ENCODE measurements around the gene NADSYN1. TPM values are rescaled to one million over a fixed set of nuclear protein-coding genes. Genes with fewer than 3 reads are reported as not detected.

Gene NADSYN1
- total and polyA plus RNA-seq, 2 of the 13 experiments (the other 11 are each of a cell fraction or from before 2014, with no cell fraction given): 35.7 to 51.5 TPM

DNA sequence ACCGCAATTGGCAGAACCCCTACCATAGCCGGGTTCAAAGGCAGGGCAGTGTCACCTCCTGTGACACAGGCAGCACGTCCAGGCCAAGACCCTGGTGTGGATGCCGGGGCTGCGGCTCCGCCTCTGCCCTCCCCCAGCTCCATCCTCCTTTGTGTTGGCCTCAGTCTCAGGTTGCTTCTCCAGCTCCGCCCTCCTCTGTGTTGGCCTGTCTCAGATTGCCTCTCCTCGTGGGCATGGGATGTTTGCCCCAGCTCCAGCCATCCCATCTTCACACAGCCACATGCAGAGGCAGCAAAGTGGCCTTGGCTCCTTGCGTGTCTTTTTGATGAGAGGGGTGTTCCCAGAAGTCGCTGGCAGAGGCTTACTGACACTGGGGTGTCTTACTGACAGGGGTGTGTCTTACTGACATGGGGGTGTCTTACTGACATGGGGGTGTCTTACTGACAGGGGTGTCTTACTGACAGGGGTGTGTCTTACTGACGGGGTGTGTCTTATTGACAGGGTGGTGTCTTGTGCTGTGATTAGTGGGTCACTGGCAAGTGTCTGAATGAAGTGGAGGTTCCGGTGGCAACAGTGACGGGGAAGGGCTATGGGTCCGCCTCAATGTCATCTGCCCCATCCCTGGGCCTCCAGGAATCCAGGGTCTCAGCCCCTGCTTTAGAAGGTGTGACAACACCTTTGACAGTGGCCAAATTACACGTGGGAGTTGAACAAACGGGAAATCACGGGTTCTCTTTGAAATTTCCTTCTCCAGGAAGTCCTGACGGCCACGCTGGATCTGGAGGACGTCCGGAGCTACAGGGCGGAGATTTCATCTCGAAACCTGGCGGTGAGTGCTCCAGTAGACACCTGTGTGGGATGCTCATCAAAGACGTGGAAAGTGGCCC lies 24.9 kb downstream of the NADSYN1 start (continued):
- TF ChIP-seq TBX3 (IDR thresholded peaks at IDR 0.05; ENCODE audit: borderline replicate concordance): no peak
- no peak for TF ChIP-seq ISL2 (CRISPR knock-in tag; IDR thresholded peaks at IDR 0.05)

DNA sequence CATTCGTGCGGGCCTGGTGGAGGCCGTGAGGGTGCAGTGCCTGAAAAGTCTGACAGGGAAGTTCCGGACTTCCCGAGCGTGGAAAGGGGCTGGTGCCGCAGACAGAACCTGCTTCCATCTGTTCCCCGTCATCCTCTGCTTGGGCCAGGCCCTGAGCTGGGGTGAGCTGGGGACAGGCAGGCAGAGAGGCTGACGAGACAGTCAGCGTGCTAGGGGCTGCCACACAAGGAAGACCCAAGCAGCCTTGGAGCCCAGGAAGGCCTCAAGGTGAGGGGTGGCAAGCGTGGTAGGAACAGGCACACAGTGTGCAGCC lies 25.5 kb downstream of the NADSYN1 start:
- Histone ChIP-seq H3K27me3 (ENCODE audit: control insufficient read depth in 1 of 2, insufficient read depth in 2 of 2, low read length in 2 of 2) (no peaks in the 10 kb centered on the region), H3K79me2 (ENCODE audit: insufficient read depth, low read length) (no peaks in the 10 kb centered on the region), H3K36me3 (replicated peaks in 1 of 2; ENCODE audit: control insufficient read depth in 1 of 2, insufficient read depth in 2 of 2, low read length in 2 of 2) (peaks cover 30 to 70% of the 10 kb centered on the region in 2 experiments; a peak in 4 of 5 replicates), H3K4me1 (ENCODE audit: insufficient read depth, low read length) (peaks cover 8% of the 10 kb centered on the region; the same call in 1 of the 2 replicates), H3K4me3 (replicated peaks in 1 of 3; ENCODE audit: insufficient read depth in 1 of 3, low read depth in 2 of 3, low read length in 3 of 3) (no peak overlapping the region), H2AFZ (ENCODE audit: low read length) (no peak overlapping the region), H3K27ac (ENCODE audit: extremely low read length, insufficient read depth, low read length) (no peak overlapping the region), H3K9ac (ENCODE audit: insufficient read depth, low read depth, low read length) (no peak overlapping the region), H3K9me3 (ENCODE audit: low read length) (no peaks in the 10 kb centered on the region), H4K20me1 (ENCODE audit: insufficient read depth, low read length) (no peaks in the 10 kb centered on the region), H3K4me2 (ENCODE audit: low read depth, low read length) (no peak overlapping the region)
- over 99% methylated on average over 10 of the region's 11 CpGs for WGBS (ENCODE audit: low lambda C conversion rate)
- in situ Hi-C loops (cut with HindIII; ENCODE audit: extremely low pct_ligation_motif_present, low pct_unique_long_range_greater_than_20kb) (no loop called here), intact Hi-C loops (cut with micrococcal nuclease; ENCODE audit: unreplicated experiment) (no loop called here)
- ChIA-PET POLR2A (no interaction called here), CTCF (ENCODE audit: low intra/inter-chr PET ratio, low total read pairs) (no interaction called here)
- no TSS peak for BruUV-seq (replicated peaks)
- ATAC-seq (no peak), FAIRE-seq (no peak), DNase-seq (ENCODE audit: low spot score) (no peak)
- no peak for TF ChIP-seq ZBTB4 (CRISPR knock-in tag; IDR thresholded peaks at IDR 0.05; ENCODE audit: borderline replicate concordance)
- no peak for TF ChIP-seq STAT5B (CRISPR knock-in tag; IDR thresholded peaks at IDR 0.05)
- no peak for TF ChIP-seq ZNF777 (CRISPR knock-in tag; IDR thresholded peaks at IDR 0.05)
- no peak for TF ChIP-seq ZNF709 (CRISPR knock-in tag; IDR thresholded peaks at IDR 0.05)
- no peak for TF ChIP-seq ZNF24 (IDR thresholded peaks at IDR 0.05)
